Skin of body (tissue), 2 donors: ENCODE measurements around the gene FAM81A. TPM values are rescaled to one million over a fixed set of nuclear protein-coding genes. Genes with fewer than 3 reads are reported as not detected.
"Not testable (repeated sequence)": the region's sequence is repeated elsewhere in the genome, so short reads cannot be mapped to it uniquely, and the experiment has no call there.

Experiments used
- DNase-seq: peaks from one replicate; lab custom pipeline; 2025; lab: John Stamatoyannopoulos, UW
- total RNA-seq: library from RNA; depleted of rRNA; stranded (reverse); fragments of >200 nt; gene quantifications from one replicate; pipeline ENCODE4 v1.2.3, GENCODE V29; 2014

FAM81A gene
- total RNA-seq, 1 donor from 2014 or later, result 0.39 TPM

DNA sequence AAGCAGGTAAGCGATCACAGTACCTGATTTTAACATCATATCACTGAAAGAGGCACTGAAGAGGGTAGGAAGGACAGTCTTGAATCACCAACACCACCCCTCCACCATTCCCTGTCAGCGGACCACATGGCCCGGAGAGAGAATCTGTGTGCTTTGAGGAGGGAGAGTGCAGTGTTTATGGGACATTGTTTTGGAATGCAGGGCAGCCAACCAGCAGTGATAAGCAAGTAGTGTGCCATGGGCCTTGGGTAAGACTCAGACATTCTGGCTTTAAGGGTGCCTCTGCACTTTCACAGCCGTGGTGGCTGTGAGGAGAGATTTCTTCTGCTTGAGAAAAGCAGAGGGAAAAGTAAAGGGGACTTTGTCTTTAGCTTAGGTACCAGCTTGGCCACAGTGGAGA lies 46.4 kb downstream of the FAM81A start:
- no peak for DNase-seq

DNA sequence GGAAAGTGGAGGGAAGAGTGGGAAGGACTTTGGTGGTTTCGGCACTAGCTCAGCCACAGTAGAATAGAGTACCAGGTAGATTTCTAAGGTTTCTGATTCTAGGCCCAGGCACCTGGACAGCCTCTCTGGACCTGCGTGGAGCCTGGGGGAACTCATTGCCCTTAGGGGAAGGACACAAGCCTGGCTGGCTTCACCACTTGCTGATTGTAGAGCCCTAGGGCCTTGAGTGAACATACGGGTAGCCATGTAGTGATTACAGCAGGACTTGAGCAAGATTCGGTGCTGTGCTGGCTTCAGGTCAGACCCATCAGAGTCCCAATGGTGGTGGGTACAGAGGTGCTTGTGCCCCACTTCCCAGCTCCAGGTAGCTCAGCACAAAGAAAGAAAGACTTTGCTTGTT lies 47.0 kb downstream of the FAM81A start:
- DNase-seq, result no peak

DNA sequence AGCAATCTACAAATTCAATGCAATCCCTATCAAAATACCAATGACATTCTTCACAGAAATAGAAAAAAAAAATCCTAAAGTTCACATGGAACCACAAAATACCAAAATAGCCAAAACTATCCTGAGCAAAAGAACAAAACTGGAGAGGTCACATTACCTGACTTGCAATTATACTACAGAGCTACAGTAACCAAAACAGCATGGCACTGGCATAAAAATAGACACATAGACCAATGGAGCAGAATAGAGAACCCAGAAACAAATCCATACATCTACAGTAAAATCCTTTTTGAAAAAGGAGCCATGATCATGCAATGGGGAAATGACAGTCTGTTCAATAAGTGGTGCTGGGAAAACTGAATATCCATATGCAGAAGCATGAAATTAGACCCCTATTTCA lies 51.5 kb downstream of the FAM81A start:
- not testable (repeated sequence) for DNase-seq

DNA sequence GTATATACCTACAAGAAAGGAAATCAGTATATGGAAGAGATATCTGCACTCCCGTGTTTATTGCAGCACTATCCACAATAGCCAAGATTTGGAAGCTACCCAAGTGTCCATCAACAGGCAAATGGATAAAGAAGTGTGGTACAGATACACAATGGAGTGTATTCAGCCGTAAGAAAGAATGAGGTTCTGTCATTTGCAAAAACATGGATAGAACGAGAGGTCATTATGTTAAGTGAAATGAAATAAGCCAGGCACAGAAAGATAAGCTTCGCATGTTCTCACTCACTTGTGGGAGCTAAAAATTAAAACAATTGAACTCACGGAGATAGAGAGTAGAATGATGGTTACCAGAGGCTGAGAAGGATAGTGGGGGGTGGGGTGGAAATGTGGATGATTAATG lies 53.1 kb downstream of the FAM81A start:
- no peak for DNase-seq

DNA sequence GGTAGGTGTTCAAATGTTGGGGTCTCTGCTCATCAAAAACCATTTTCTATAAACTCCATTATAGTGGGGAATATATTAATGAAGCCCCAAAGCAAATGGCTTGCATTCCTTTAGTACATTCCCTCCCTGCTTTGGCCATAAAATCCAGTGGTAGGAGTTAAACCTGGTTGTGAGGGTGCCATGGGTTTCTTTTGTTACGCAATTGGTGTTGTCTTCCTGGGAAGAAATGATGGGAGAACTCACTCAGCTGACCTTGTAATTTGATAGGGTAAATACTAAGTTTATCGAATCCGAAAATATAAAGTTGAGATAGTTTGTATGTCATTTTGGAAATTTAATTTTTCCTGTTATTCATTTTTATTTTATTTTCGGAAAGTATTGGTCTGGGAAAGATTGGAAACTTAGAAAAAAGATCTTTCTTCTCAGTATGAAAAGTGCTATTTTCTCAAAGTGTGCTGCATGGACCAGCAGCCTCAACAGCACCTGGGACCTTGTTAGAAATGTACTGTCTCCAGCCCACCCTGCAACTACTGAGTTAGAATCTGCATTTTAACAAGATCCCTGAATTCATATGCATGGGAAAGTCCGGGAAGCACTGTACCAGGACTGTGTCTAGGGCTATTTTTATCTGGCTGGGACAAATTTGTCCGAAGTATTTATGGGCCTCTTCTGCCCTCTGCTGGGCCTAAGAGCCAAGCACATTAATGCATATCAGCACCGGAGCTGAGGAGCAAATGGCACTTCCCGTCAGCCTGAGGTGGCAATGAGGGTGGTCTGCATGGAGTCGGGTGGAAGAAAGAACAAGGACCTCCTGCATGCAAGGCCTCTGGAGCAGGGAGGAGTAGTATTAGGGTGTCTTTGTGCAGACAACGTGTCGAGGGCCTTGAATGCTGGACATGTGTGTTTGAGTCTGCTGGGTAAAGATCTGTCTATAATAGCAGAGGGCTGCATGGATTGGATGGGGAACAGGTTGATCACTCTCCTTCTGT lies 54.7 kb downstream of the FAM81A start:
- DNase-seq, result peak; percentile 64

DNA sequence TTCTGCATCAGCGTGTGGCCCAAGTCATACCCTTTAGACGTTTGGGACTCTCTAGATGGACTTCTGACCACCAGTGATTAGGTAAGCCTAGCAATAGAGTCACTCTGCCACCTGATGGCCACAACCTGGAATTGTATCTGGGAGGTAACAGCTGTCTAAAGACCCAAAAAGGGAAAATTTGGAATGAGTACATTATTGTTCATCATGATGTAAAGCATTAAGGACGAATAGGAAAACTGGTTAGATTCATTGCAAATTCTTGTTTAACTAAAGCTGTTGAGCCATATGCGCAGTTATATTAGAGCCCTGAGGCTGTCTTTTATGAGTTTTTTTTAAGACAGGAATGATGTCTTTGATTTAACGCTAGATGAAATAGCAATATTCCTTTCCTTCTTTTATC lies 63.6 kb downstream of the FAM81A start:
- DNase-seq, result no peak

DNA sequence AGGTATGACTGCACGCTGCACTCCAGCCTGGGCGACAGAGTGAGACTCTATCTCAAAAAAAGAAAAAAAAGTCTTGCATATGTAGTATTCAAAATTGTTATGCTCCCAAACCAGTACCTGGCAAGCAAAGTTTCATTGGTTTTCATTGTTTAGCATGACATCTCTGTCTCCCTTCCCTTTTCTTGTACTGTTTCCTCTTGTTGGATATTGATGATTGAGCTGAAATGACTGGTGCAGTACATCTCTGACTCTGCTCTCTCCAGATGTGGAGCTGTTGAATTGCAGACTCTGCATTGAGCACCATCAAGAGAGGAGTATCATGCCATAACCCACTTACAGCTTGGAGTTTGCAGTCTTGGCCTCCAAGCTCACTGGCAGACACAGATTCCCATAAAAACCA lies 77.2 kb downstream of the FAM81A start:
- DNase-seq, result no peak

DNA sequence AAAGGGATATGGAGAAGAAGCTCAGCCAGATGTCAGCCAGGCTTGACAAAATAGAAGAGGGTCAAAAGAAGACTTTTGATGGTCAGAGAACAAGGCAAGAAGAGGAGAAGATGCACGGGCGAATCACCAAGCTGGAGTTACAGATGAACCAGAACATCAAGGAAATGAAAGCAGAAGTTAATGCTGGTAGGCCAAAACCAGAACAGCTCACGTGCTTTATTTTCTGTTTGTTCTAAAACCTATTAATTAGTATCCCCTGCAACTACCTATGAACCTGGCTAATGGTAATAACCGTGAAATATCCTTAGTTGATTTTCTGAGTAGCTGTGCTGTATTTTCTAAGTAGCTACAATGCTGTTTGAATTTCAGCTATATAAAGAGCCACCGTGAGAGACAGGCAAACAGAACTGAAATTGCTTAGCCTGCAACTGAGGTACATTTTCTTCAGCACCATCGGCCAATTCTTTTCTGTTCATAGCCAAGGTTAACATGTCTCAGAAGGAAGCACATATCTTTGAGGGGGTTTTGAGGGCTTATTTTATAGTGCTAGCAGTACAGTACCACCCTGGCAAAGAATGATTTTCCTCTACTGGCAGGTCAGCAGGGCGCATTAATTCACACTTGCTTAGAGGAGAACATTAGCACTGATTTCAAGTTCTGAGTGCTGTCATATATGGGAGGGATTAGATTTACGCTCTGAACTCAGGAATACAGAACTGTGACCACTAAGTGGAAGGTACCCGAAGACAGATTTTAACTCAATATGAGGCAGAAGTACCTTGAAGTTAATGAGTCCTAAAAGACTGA lies 78.9 kb downstream of the FAM81A start:
- DNase-seq, result no peak

DNA sequence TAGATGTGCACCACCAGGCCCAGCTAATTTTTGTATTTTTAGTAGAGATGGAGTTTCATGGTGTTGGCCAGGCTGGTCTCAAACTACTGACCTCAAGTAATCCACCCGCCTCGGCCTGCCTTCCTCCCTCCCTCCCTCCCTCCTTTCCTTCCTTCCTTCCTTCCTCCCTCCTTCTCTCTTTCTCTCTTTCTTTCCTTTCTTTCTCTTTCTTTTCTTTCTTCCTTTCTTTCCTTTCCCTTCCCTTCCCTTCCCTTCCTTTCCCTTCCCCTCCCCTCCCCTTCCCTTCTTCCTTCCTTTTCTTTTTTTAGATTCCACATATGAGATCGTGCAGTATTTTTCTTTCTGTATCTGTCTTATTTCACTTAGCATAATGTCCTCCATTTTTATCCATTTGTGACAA lies 81.3 kb downstream of the FAM81A start:
- DNase-seq, result no peak

DNA sequence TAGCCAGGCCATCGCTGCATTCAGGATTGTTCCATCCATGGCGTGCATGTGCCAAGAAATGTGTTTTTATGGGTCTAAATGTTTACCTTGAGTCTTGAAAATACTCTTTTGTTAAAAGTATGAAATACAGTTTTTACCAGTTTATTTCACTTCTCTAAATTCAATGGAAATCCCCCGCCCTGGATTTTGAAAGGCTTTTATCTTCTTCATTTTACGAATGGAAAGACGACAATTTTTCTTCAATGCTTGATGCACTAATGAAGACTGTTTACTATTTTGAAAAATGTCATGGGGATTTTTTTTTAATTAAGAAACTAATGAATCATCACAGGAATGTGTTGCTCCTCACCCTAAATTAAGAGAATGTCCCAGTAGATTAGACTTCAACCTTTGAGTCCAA lies 83.5 kb downstream of the FAM81A start:
- DNase-seq, result no peak

DNA sequence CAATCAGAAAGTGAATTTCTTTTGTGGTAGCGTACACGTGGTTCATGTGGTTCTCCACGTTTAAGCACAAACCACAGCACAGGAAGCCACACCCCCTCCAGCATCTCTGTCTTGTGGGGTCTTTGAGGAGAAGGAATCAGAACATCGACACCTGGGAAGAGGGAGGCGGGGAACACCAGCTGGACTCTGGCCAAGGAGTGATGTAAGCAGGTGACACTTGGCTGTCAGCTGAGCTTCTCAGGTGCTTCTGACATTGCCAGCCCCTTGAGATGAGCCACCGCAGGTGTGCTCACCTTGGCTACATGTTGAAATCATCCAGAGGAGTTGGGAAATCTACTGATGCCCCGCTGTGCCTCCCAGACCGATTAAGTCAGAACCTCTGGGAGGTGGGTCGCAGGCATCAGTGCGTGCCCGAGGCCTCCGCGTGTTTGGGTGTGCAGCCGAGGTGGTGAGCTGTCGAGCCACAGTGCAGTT lies 85.0 kb downstream of the FAM81A start:
- DNase-seq, result no peak

DNA sequence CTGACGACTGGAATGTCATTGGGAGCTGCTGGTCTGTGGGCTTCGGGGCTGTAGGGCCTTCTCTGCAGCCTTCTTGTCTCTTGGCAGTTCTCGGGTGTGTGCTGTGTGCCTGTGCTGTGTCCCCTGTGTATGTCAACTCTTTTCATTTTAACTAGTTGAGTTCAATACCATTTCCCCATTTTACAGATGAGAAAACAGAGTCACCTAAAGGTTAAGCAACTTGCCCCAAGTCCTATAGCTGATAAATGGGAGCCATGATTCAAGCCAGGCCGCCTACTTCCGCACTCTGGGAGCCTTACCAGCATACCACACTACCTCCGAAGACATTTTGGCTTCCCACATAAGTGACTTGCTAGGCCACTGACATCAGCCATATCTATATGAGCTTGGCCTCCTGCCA lies 85.7 kb downstream of the FAM81A start:
- DNase-seq, result no peak

DNA sequence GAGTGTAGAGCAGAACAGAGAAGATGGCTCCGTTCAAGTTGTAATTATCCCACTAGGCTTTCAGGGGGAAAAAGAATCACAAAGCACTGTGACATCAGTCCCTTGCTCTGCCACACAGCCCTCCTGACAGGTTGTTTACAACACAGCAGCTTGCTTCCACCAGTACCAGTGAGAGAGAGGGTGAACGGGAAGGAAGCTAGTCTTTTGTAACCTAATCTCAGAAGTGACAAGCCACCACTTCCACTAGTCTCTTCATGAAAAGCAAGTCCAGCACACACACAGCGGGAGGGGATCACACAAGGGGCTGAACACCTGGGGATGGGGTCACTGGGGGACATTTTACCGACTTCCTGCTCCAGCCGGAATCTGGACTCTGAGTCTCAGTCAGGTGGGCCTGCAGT lies 86.3 kb downstream of the FAM81A start:
- DNase-seq, result no peak

DNA sequence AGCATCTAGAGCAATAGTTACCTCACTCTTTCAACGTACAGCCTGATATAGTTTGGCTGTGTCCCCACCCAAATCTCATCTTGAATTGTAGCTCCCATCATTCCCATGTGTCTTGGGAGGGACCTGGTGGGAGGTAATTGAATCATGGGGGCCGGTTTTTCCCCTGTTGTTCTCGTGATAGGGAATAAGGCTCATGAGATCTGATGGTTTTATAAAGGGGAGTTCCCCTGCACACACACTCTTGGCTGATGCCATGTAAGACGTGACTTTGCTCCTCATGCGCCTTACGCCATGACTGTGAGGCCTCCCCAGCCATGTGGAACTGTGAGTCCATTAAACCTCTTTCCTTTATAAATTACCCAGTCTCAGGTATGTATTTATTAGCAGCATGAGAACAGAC lies 88.5 kb downstream of the FAM81A start:
- not testable (repeated sequence) for DNase-seq

DNA sequence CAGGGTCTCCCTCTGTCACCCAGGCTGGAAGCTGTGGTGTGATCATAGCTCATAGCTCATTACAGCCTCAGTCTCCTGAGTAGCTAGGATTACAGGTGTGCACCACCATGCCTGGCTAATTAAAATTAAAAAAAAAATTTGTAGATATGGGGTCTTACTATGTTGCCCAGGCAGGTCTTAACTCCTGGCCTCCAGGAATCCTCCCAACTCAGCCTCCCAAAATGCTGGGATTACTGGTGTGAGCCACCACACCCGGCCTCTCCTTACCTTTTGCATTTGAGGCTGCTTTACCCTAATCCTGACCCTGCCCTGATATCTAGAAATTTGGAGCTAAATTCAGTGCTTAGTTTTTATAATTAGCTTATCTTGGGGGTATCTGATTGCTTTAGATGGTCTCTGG lies 90.4 kb downstream of the FAM81A start:
- DNase-seq, result no peak

DNA sequence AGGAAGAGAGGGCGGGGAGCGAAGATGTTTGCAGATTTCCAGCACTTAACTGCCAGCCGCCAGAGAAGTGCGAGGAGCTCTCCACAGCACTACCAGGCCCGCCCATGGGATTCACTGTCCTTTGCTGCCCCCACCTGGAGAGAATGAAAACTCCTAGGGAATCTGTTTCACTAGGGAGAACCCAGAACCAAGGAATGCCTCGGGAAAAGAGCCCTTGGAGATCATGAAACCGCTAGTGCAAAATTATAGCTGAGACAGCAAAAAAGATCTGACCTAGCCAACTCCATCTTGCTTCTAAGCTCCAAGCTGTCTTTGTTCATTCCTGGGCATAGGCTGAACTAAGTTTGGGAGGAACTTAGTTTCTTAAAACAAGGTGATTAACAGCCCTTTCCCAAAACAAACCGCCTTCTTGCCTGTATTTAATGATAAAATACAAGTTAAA lies 91.0 kb downstream of the FAM81A start:
- peak; percentile 69 for DNase-seq

DNA sequence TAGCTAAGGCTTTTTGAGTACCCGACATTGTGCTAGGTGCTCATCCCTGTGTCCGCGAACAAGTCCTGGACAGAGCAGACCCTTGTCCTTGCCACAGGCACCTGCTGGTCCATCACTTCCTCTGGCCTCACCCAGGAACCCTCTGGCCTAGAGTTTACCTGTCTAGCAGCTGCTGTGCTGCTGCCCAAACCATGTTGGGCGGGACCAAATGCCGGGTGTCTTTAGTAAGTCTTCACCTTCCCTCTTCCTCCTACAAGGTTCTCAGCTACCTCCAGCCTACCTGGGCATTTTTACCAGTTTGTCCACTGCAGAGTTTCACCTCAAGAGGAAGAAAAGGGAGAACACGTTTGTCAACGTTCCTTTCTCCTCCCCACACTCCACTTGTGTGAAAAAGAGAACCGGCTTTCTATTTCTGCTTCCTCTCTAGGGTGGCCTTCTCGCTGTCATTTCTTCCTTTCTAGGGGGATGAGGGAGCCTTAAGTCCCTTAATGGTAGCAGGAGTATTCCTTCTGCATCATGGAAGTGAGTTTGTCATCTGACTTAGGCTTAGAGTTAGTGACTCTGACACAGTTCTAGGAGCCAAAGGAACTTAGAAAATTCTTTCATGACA lies 93.2 kb downstream of the FAM81A start:
- no peak for DNase-seq

DNA sequence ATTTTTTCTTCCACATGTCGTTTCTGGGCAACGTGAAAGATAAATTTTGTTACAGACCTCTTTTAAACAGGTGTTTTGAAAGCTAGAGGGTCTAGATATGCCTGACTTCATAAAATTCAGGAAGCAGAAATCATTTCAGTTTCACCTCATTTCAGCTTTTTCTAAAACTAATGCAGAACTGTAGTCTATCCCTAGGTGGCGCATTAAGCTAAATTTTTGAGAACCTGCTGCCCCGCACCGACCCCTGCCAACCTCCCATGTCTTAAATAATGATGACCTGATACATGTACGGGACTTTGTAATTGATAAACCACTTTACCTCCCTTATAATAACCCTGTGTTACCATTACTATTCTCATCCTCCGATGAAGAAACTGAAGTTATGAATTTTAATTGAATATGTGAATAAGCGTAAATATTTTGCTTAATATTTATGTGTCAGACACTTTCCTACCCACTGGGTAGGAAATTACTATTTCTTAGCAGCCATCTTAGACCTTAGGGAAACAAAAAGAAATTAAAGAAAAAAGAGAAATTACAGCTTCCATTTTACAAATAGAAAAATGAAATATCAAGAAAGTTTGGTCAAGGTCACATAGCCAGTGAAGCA lies 94.9 kb downstream of the FAM81A start:
- DNase-seq, result no peak

DNA sequence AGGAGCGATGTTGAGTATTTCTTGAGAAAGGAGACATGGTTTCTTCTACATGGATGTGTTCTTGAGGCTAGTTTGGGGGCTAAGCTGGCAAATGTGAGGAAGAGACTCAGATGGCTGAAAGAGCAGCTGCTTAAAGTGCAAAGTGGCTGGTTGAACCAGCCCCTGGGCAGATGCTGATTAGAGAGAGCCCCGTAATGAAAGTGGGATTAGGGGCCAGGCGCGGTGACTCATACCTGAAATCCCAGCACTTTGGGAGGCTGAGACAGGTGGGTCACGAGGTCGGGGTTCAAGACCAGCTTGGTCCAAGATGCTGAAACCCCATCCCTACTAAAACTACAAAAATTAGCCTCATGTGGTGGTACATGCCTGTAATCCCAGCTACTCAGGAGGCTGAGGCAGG lies 98.6 kb downstream of the FAM81A start:
- DNase-seq, result no peak

DNA sequence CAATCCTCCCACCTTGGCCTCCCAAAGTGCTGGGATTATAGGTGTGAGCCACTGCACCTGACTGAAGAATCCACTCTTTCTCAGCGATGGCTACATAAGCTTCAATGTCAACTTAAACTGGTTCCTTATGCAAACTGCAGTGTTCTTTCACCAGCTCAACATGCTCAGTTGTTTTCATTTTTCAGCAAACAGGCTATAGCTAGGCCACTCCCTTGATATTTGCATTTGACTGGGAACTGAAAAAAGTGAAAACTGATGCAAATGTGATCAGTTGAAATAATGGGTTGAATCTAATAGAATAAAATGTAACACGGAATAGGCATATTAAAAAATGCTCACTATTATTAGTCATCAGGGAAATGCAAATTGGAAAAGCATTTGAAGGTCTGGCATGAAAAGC lies 99.4 kb downstream of the FAM81A start:
- DNase-seq, result no peak

DNA sequence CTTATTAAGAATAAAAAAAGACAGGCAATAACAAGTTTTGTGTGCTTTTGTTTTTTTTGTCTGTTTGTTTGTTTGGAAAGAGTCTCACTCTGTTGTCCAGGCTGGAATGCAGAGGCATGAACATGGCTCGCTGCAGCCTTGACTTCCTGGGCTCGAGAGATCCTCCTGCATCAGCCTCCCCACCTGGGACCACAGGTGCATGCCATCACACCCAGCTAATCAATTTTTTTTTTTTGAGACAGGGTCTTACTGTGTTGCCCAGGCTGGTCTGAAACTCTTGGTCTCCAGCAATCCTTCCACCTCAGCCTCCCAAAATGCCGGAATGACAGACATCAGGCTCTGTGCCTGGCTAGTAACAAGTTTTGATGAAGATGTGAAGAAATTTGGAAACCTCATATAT lies 100.5 kb downstream of the FAM81A start:
- DNase-seq, result no peak
